HCT116 (cell line): ENCODE measurements around the gene RHOT1. TPM values are rescaled to one million over a fixed set of nuclear protein-coding genes. Genes with fewer than 3 reads are reported as not detected.

Experiments
- ATAC-seq: fragments of 200-7000 bp; cut with Tn5 transposase; 2 replicates; pipeline ENCODE4 v1.9.1; 2020; ENCODE audit warnings: mild to moderate bottlenecking, moderate library complexity
- BruUV-seq: library from RNA; stranded (reverse); fragments of 400-500 nt; replicated peaks from 2 replicates; lab custom pipeline; 2021; lab: Mats Ljungman, UMichigan
- CTCF ChIA-PET: fragments of 300-600 bp; sonication (Branson Sonifier 250); formaldehyde crosslinking; loops from one replicate; lab custom pipeline; 2021; ENCODE audit warnings: antibody characterized with exemption; lab: Charles Lee
- POLR2A ChIA-PET: fragments of 300-600, 350-600 bp; sonication (Branson Sonifier 250); formaldehyde crosslinking; loops from one replicate; lab custom pipeline; 2021; ENCODE audit warnings: antibody characterized with exemption; lab: Charles Lee
- RAD21 ChIA-PET, 2 experiments: fragments of 300-600 bp; sonication (Branson Sonifier 250); formaldehyde crosslinking; loops; one replicate each; lab custom pipeline; 2023; ENCODE audit warnings: low total read pairs in 2 of 2; ENCODE audit not compliant: uncharacterized antibody in 2 of 2, unreplicated experiment in 2 of 2, low non-redundant PET in 1 of 2; lab: Charles Lee
- DNase-seq: peaks from one replicate; pipeline ENCODE4 v3.0.0-alpha.2; 2010; ENCODE audit warnings: low read depth, low spot score
- H2AFZ ChIP-seq: fragments of 200-600 bp; shearing (Covaris generic), sonication (generic); 2 replicates; pipeline ENCODE4 v1.6.1; 2017; ENCODE audit warnings: low read depth, mixed run types, mixed read lengths, antibody characterized with exemption, low read length; ENCODE audit not compliant: poor library complexity, severe bottlenecking
- H3K27ac ChIP-seq: 2 replicates; pipeline ENCODE4 v1.5.1; 2012; ENCODE audit warnings: low read depth, low read length
- H3K27me3 ChIP-seq: fragments of 200-600 bp; sonication (generic); 2 replicates; pipeline ENCODE4 v1.6.1; 2016; ENCODE audit warnings: mixed run types, low read length, mixed read lengths; ENCODE audit not compliant: insufficient read depth
- H3K36me3 ChIP-seq, 2 experiments: fragments of 200-500 bp in 1 of 2; fragments of 200-600 bp in 1 of 2; sonication (Bioruptor generic) in 1 of 2; sonication (generic) in 1 of 2; 2 replicates each; pipeline versions ENCODE4 v1.5.1 to v1.6.1; 2014 to 2016; ENCODE audit warnings: low read length in 2 of 2, inconsistent platforms in 1 of 2, mixed read lengths in 1 of 2, mixed run types in 1 of 2; ENCODE audit not compliant: insufficient read depth in 2 of 2, control insufficient read depth in 1 of 2
- H3K4me1 ChIP-seq, 2 experiments: fragments of 200-600 bp in 1 of 2; sonication (generic) in 1 of 2; 2 replicates each; pipeline versions ENCODE4 v1.5.1 to v1.6.1; 2012 to 2017; ENCODE audit warnings: low read length in 2 of 2, inconsistent platforms in 1 of 2, mild to moderate bottlenecking in 1 of 2, mixed read lengths in 1 of 2, mixed run types in 1 of 2, moderate library complexity in 1 of 2; ENCODE audit not compliant: insufficient read depth in 2 of 2, control insufficient read depth in 1 of 2
- H3K4me2 ChIP-seq: fragments of 200-600 bp; sonication (generic); 2 replicates; pipeline ENCODE4 v1.6.1; 2017; ENCODE audit warnings: mixed run types, low read length, mixed read lengths
- H3K4me3 ChIP-seq, 2 experiments: fragments of 200-600 bp in 1 of 2; sonication (generic) in 1 of 2; replicated peaks in 1 of 2; 2 replicates each; pipeline ENCODE4 v1.5.1; 2011 to 2016; ENCODE audit warnings: low read length in 2 of 2, control low read depth in 1 of 2, low read depth in 1 of 2, mild to moderate bottlenecking in 1 of 2, mixed read lengths in 1 of 2, mixed run types in 1 of 2
- H3K79me2 ChIP-seq: fragments of 200-600 bp; sonication (generic); 2 replicates; pipeline ENCODE4 v1.6.1; 2017; ENCODE audit warnings: mild to moderate bottlenecking, mixed run types, low read length, moderate library complexity, mixed read lengths; ENCODE audit not compliant: insufficient read depth
- H3K9ac ChIP-seq: fragments of 200-600 bp; sonication (generic); 2 replicates; pipeline ENCODE4 v1.6.1; 2016; ENCODE audit warnings: low read length, mixed read lengths
- H3K9me2 ChIP-seq: fragments of 200-600 bp; sonication (generic), shearing (Covaris generic); 2 replicates; pipeline ENCODE4 v1.6.1; 2017; ENCODE audit warnings: mixed run types, mild to moderate bottlenecking, moderate library complexity; ENCODE audit not compliant: insufficient read depth
- H3K9me3 ChIP-seq, 2 experiments: fragments of 200-500 bp in 1 of 2; fragments of 200-600 bp in 1 of 2; sonication (Bioruptor generic) in 1 of 2; sonication (generic) in 1 of 2; 2 replicates each; pipeline ENCODE4 v1.6.1; 2014 to 2017; ENCODE audit warnings: low read length in 2 of 2, mixed read lengths in 2 of 2, inconsistent platforms in 1 of 2, low read depth in 1 of 2, mild to moderate bottlenecking in 1 of 2, mixed run types in 1 of 2, moderate library complexity in 1 of 2; ENCODE audit not compliant: control insufficient read depth in 1 of 2, insufficient read depth in 1 of 2
- H4K20me1 ChIP-seq: fragments of 200-600 bp; sonication (generic), shearing (Covaris generic); 2 replicates; pipeline ENCODE4 v1.6.1; 2017; ENCODE audit warnings: mixed run types, mild to moderate bottlenecking, moderate library complexity; ENCODE audit not compliant: insufficient read depth
- CEBPB ChIP-seq: IDR thresholded peaks from 2 replicates; pipeline ENCODE4 v1.6.1; 2012; ENCODE audit warnings: low read depth
- EGR1 ChIP-seq: IDR thresholded peaks from 2 replicates; pipeline ENCODE4 v1.6.1; 2012; ENCODE audit warnings: low read depth
- EZH2phosphoT487 ChIP-seq: fragments of 200-600 bp; IDR thresholded peaks from 2 replicates; pipeline ENCODE4 v1.6.1; 2018; ENCODE audit warnings: antibody characterized with exemption, borderline replicate concordance
- FOSL1 ChIP-seq: IDR thresholded peaks from 2 replicates; pipeline ENCODE4 v1.6.1; 2012; ENCODE audit warnings: low read depth
- JUND ChIP-seq: IDR thresholded peaks from 2 replicates; pipeline ENCODE4 v1.6.1; 2012
- POLR2A ChIP-seq: IDR thresholded peaks from 2 replicates; pipeline ENCODE4 v1.7.0; 2011; ENCODE audit warnings: borderline replicate concordance; ENCODE audit not compliant: insufficient read depth, insufficient read length; ENCODE audit errors: extremely low read depth
- POLR2AphosphoS5 ChIP-seq: IDR thresholded peaks from 2 replicates; pipeline ENCODE4 v1.6.1; 2011; ENCODE audit warnings: mild to moderate bottlenecking, low read depth, low read length, moderate library complexity
- RAD21 ChIP-seq: IDR thresholded peaks from 2 replicates; pipeline ENCODE4 v1.6.1; 2012; ENCODE audit warnings: low read depth, mild to moderate bottlenecking
- SP1 ChIP-seq: IDR thresholded peaks from 2 replicates; pipeline ENCODE4 v1.6.1; 2012; ENCODE audit warnings: low read depth
- SRF ChIP-seq: IDR thresholded peaks from 2 replicates; pipeline ENCODE4 v1.6.1; 2012; ENCODE audit warnings: low read depth
- YY1 ChIP-seq: IDR thresholded peaks from 2 replicates; pipeline ENCODE4 v1.6.1; 2011; ENCODE audit warnings: low read length, low read depth, moderate library complexity, mild to moderate bottlenecking; ENCODE audit not compliant: insufficient replicate concordance; ENCODE audit errors: extremely low read depth
- intact Hi-C: fragments of 100-400 bp; cut with micrococcal nuclease; formaldehyde crosslinking; loops from 2 replicates; pipeline ENCODE4 v1.10.0; 2022
- total RNA-seq: library from RNA; stranded (reverse); gene quantifications from one replicate; pipeline ENCODE4 v1.2.1, GENCODE V29; 2021; ENCODE audit not compliant: unreplicated experiment
- TF ChIP-seq, protein P1 (sequence below): IDR thresholded peaks from 2 replicates; pipeline ENCODE4 v1.6.1; 2012
- TF ChIP-seq, protein P2 (sequence below): IDR thresholded peaks from 2 replicates; pipeline ENCODE4 v1.6.1; 2011; ENCODE audit warnings: mild to moderate bottlenecking, low read length, moderate library complexity; ENCODE audit not compliant: insufficient replicate concordance; ENCODE audit errors: extremely low read depth
- TF ChIP-seq, protein P3 (sequence below): IDR thresholded peaks from 2 replicates; pipeline ENCODE4 v1.6.1; 2012

The RHOT1 gene
- total RNA-seq, 1 experiment from 2014 or later = 33.3 TPM

DNA sequence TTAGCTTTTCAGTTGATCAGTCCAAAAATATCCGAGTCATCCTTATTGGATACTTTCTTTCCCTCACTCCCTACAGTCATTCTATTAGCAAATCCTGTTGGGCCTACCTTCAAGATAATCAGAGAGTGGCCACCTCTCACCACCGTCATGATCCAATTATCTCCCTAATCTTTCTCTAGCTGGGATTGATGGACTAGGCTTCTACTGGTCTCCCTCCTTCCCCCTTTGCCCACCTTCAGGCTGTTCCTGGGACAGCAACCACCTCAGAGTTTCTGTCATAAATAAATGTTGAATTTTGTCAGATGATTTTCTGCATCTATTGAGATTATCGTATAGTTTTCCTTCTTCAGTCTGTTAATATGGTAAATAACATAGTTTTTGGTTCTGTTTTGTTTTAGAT lies 107.2 kb downstream of the RHOT1 start:
- ChIA-PET RAD21 (no interaction called here), POLR2A (no interaction called here)
- Histone ChIP-seq H3K9me2 (no peaks in the 10 kb centered on the region), H3K4me3 (no peak overlapping the region), H3K4me2 (no peak overlapping the region), H2AFZ (no peak overlapping the region), H3K9ac (no peak overlapping the region), H3K27me3 (no peaks in the 10 kb centered on the region)
- intact Hi-C loops = no loop called here
- no TSS peak for BruUV-seq
- no peak for ATAC-seq
- TF ChIP-seq, protein P1, sequence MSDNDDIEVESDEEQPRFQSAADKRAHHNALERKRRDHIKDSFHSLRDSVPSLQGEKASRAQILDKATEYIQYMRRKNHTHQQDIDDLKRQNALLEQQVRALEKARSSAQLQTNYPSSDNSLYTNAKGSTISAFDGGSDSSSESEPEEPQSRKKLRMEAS = no peak
- no peak for TF ChIP-seq SP1
- TF ChIP-seq EZH2phosphoT487 = no peak
- TF ChIP-seq, protein P2, sequence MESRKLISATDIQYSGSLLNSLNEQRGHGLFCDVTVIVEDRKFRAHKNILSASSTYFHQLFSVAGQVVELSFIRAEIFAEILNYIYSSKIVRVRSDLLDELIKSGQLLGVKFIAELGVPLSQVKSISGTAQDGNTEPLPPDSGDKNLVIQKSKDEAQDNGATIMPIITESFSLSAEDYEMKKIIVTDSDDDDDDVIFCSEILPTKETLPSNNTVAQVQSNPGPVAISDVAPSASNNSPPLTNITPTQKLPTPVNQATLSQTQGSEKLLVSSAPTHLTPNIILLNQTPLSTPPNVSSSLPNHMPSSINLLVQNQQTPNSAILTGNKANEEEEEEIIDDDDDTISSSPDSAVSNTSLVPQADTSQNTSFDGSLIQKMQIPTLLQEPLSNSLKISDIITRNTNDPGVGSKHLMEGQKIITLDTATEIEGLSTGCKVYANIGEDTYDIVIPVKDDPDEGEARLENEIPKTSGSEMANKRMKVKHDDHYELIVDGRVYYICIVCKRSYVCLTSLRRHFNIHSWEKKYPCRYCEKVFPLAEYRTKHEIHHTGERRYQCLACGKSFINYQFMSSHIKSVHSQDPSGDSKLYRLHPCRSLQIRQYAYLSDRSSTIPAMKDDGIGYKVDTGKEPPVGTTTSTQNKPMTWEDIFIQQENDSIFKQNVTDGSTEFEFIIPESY = no peak
- no peak for TF ChIP-seq EGR1
- no peak for TF ChIP-seq YY1
- TF ChIP-seq FOSL1 = no peak
- no peak for TF ChIP-seq SRF
- no peak for TF ChIP-seq POLR2A
- TF ChIP-seq, protein P3, sequence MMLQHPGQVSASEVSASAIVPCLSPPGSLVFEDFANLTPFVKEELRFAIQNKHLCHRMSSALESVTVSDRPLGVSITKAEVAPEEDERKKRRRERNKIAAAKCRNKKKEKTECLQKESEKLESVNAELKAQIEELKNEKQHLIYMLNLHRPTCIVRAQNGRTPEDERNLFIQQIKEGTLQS = no peak
- no peak for TF ChIP-seq RAD21
- no peak for TF ChIP-seq CEBPB
- no peak for TF ChIP-seq JUND
- no peak for TF ChIP-seq POLR2AphosphoS5
- TF ChIP-seq, all 23 proteins: peak for 0
- H4K20me1 ChIP-seq = no peaks in the 10 kb centered on the region
- no peaks in the 10 kb centered on the region for H3K4me1 ChIP-seq
- DNase-seq = no peak
- no peak overlapping the region for H3K27ac ChIP-seq
- no peaks in the 10 kb centered on the region for H3K9me3 ChIP-seq
- no peaks in the 10 kb centered on the region for H3K79me2 ChIP-seq
- CTCF ChIA-PET = no interaction called here
- H3K36me3 ChIP-seq = no peaks in the 10 kb centered on the region
